ENCODE results near the gene IMPDH1. TPM values are rescaled to one million over a fixed set of nuclear protein-coding genes. Genes with fewer than 3 reads are reported as not detected.

Gene IMPDH1
- total and polyA plus RNA-seq, 2 donors from 2014 or later: 20.9 to 40.3 TPM

DNA sequence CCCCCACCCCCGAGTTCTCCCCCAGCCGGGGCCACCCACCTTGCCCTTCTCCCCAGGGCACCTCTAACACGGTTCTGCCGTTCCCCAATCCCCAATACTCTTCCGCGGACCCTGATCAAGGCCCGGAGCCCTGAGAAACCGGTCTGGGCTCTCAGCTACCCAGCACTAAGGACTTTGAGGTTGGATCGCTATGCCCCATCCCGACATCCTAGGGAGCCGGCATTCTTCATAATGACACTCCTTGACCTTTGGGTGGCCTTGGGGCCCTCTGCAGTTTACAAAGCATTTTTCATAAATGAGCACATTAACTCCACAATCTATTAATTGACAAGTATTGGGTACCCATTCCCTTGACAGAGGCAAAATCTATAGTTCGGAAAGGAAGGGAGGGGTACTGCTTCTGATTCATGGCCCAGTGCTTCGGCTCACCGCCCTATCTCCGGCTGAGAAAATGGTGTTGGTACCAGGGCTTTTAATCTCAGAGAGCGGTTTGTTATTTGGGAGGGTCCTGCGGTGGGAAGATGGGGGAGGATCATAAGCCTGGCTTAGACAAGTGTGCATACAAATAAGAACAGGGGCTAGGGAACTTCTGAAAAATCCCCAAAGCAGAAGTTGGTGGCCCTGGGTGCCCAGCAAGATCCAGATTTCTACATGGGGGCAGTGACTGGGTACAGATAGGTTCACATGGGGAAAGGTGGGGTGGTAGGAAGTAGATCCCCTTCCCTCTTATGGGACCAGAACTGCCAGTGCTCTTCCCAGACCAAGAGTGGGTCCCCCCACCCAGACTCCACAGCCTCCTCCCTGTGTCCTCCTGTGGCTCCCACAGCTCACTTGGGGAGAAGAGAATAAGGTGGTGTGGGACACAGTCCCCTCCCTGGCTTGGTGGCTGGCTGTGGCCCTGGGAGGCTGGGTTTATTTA, 3.2 kb downstream of the IMPDH1 start:
- no peak overlapping the region for H3K9ac ChIP-seq (ENCODE audit: low read length in 3 of 3)
- DNase-seq: peak in 2 of 5 donors; percentile 19 to 61
- H3K36me3 ChIP-seq (ENCODE audit: control insufficient read depth in 2 of 3, insufficient read depth in 3 of 3, low read length in 3 of 3): no peaks in the 10 kb centered on the region
- no peaks in the 10 kb centered on the region for H3K9me3 ChIP-seq (ENCODE audit: control insufficient read depth in 2 of 3, insufficient read depth in 1 of 3, low read length in 3 of 3)
- no peak for FAIRE-seq
- TF ChIP-seq, protein P1, sequence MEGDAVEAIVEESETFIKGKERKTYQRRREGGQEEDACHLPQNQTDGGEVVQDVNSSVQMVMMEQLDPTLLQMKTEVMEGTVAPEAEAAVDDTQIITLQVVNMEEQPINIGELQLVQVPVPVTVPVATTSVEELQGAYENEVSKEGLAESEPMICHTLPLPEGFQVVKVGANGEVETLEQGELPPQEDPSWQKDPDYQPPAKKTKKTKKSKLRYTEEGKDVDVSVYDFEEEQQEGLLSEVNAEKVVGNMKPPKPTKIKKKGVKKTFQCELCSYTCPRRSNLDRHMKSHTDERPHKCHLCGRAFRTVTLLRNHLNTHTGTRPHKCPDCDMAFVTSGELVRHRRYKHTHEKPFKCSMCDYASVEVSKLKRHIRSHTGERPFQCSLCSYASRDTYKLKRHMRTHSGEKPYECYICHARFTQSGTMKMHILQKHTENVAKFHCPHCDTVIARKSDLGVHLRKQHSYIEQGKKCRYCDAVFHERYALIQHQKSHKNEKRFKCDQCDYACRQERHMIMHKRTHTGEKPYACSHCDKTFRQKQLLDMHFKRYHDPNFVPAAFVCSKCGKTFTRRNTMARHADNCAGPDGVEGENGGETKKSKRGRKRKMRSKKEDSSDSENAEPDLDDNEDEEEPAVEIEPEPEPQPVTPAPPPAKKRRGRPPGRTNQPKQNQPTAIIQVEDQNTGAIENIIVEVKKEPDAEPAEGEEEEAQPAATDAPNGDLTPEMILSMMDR (IDR thresholded peaks at IDR 0.05; ENCODE audit: borderline replicate concordance, extremely low read depth, insufficient read depth): no peak
- no peaks in the 10 kb centered on the region for H3K27me3 ChIP-seq (ENCODE audit: control insufficient read depth, insufficient read depth, low read length)
- intact Hi-C loops (cut with DNase I): no loop called here
- H3K4me1 ChIP-seq (ENCODE audit: control insufficient read depth in 2 of 3, insufficient read depth in 2 of 3, low read depth in 1 of 3, low read length in 3 of 3): peaks cover 0 to 29% (median 0%) of the 10 kb centered on the region in 3 donors
- peak overlapping the region in 1 of 2 donors; percentile 29 for H3K27ac ChIP-seq (ENCODE audit: low read depth in 2 of 2, low read length in 2 of 2)
- H3K4me3 ChIP-seq (ENCODE audit: low read length in 3 of 3): no peak overlapping the region

DNA sequence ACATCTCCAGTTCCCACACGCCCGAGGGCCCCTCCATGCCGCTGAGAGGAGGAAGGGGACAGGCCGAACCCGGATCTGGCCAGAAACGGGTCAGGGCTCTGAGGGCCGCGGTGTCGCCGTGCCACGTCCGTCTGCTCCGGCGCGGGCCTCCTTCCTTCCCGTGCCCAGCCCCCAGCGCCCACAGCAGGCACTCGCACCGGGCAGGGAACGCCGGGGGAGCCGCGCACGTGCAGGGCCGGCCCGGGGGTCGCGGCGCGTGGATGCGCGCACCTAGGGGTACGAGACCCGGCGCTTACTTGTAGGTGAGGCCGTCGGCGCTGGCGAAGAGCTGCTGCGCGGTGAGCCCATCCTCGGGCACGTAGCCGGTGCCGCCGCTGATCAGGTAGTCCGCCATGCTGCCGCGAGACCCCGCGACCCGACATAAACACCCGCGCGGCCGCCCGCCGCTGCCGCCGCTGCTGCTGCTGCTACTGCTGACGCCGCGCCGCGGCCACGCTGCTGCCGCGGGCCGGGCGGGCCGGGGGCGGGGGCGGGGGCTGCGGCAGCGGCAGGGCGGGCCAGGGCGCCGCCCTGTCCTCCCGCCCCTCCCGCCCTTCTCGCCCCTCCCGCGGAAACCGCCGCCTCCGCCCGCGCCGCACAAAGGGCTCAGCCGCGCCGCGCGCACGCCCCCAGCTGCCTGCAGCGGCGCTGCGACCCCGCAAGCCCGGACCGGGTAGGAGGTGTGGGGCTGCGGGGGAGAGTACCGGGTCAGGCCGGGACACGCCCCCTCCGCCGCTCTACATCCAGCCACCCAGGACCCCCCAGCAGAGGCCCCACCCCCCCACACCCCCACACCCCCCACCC, 4.1 kb downstream of the IMPDH1 start:
- Histone ChIP-seq H3K9ac (ENCODE audit: low read length in 3 of 3) (no peak overlapping the region), H3K36me3 (ENCODE audit: control insufficient read depth in 2 of 3, insufficient read depth in 3 of 3, low read length in 3 of 3) (peaks cover 0 to 4% (median 0%) of the 10 kb centered on the region in 3 donors), H3K27ac (ENCODE audit: low read depth in 2 of 2, low read length in 2 of 2) (no peak overlapping the region), H3K4me1 (ENCODE audit: control insufficient read depth in 2 of 3, insufficient read depth in 2 of 3, low read depth in 1 of 3, low read length in 3 of 3) (peaks cover 0 to 29% (median 0%) of the 10 kb centered on the region in 3 donors), H3K9me3 (ENCODE audit: control insufficient read depth in 2 of 3, insufficient read depth in 1 of 3, low read length in 3 of 3) (no peaks in the 10 kb centered on the region), H3K4me3 (ENCODE audit: low read length in 3 of 3) (peak overlapping the region; percentile 14 to 55 (median 48)), H3K27me3 (ENCODE audit: control insufficient read depth, insufficient read depth, low read length) (no peaks in the 10 kb centered on the region)
- FAIRE-seq (no peak), DNase-seq (peak; percentile 53 to 82 (median 78))
- TF ChIP-seq, protein P1 (IDR thresholded peaks at IDR 0.05; ENCODE audit: borderline replicate concordance, extremely low read depth, insufficient read depth): no peak
- intact Hi-C loops (cut with DNase I): no loop called here

DNA sequence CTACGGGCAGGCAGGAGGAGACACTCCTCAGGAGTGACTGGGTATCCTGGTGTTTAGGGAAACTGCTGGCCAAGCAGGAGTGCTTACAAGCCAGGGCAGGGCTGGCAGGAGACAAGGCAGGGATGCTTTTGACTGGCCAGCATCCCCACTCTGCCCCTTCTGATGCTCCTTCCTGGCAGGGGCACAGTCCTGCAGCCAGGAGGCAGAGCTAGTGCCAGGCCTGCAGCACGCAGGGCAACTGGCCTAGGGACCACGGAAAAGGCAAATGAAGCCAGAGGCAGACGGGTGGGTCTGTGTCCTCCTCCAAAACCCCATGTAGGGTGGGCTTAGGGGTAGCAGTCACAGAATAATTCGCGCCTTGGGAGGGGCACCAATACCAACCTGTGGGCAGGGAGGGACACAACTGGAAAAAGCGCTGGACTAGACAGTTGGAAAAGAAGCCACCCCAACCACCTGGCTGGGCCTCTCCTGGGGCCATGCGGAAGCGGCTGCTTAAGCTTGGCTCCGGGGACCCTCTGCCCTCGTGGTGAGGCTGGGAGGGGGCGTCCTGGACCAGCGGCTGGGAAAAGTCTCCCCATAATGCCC, 4.8 kb downstream of the IMPDH1 start:
- H3K27ac ChIP-seq (ENCODE audit: low read depth in 2 of 2, low read length in 2 of 2): no peak overlapping the region

More for the DNA sequence above, 4.8 kb downstream of the IMPDH1 start:
- intact Hi-C loops (cut with DNase I): no loop called here
- Histone ChIP-seq H3K4me3 (ENCODE audit: low read length in 3 of 3) (peak overlapping the region in 2 of 3 donors; percentile 14 to 55), H3K9me3 (ENCODE audit: control insufficient read depth in 2 of 3, insufficient read depth in 1 of 3, low read length in 3 of 3) (no peaks in the 10 kb centered on the region), H3K36me3 (ENCODE audit: control insufficient read depth in 2 of 3, insufficient read depth in 3 of 3, low read length in 3 of 3) (peaks cover 0 to 9% (median 0%) of the 10 kb centered on the region in 3 donors), H3K4me1 (ENCODE audit: control insufficient read depth in 2 of 3, insufficient read depth in 2 of 3, low read depth in 1 of 3, low read length in 3 of 3) (peaks cover 0 to 25% (median 0%) of the 10 kb centered on the region in 3 donors), H3K27me3 (ENCODE audit: control insufficient read depth, insufficient read depth, low read length) (no peaks in the 10 kb centered on the region), H3K9ac (ENCODE audit: low read length in 3 of 3) (no peak overlapping the region)
- DNase-seq (peak in 1 of 5 donors; percentile 12), FAIRE-seq (no peak)
- TF ChIP-seq, protein P1 (IDR thresholded peaks at IDR 0.05; ENCODE audit: borderline replicate concordance, extremely low read depth, insufficient read depth): no peak
